Lower lobe of right lung (tissue), 2 donors: ENCODE data around the gene ATAD1. TPM values are rescaled to one million over a fixed set of nuclear protein-coding genes. Genes with fewer than 3 reads are reported as not detected.
"Not testable (repeated sequence)": the region's sequence is repeated elsewhere in the genome, so short reads cannot be mapped to it uniquely, and the experiment has no call there.

Experiments
- ATAC-seq, 2 donors: fragments of 200-7000 bp; cut with Tn5 transposase; one replicate each; pipeline ENCODE4 v1.9.1; 2020 to 2022; ENCODE audit warnings: mild to moderate bottlenecking in 2 of 2, moderate library complexity in 2 of 2
- DNase-seq: peaks from one replicate; pipeline ENCODE4 v3.0.0-alpha.2; 2020
- H3K27ac ChIP-seq: fragments of 200-600 bp; one replicate; pipeline ENCODE4 v1.8.0; 2022
- H3K27me3 ChIP-seq: fragments of 200-600 bp; one replicate; pipeline ENCODE4 v1.8.0; 2022; ENCODE audit warnings: low read depth
- H3K36me3 ChIP-seq: fragments of 200-600 bp; one replicate; pipeline ENCODE4 v1.8.0; 2022; ENCODE audit warnings: mild to moderate bottlenecking
- H3K4me1 ChIP-seq: fragments of 200-600 bp; one replicate; pipeline ENCODE4 v1.8.0; 2022
- H3K4me3 ChIP-seq: fragments of 200-600 bp; one replicate; pipeline ENCODE4 v1.8.0; 2022; ENCODE audit warnings: mild to moderate bottlenecking
- H3K9me3 ChIP-seq: fragments of 200-600 bp; one replicate; pipeline ENCODE4 v1.8.0; 2022
- intact Hi-C: fragments of 100-400 bp; cut with DNase I; formaldehyde crosslinking; loops from one replicate; pipeline ENCODE4 v1.11.0; 2022
- total RNA-seq: library from RNA; stranded (reverse); fragmentation: NEBNext Ultra II Directional; extraction: Animal tissue kit (Norgen Biotek cat#: 25700); gene quantifications from one replicate; pipeline ENCODE4 v1.2.1, GENCODE V29; 2021
- TF ChIP-seq, protein P1 (sequence below): fragments of 200-600 bp; IDR thresholded peaks from one replicate; pipeline ENCODE4 v1.8.0; 2022; ENCODE audit warnings: antibody characterized with exemption, mild to moderate bottlenecking
- donor health status: DM: no; HTN: yes; CAD: no; lungs with severe emphysema.

ATAD1 gene
- total RNA-seq, 1 donor from 2014 or later = 51.2 TPM

DNA sequence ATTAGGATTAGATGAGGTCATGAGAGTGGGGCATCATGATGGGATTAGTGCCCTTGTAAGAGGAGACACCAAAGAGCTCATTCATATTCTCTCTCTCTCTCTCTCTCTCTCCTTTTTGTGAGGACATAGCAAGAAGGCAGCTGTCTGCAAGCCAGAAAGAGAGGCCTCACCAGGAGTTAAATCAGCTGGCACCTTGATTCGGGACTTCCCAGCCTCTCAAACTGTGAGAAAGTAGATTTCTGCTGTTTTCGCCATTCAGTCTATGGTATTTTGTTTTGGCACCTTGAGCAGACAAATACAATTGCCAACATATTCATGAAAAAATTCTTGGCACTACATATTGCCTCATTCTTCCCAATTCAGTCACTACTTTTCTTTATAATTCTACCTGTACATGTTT, 20.6 kb upstream of the ATAD1 start:
- TF ChIP-seq, protein P1, sequence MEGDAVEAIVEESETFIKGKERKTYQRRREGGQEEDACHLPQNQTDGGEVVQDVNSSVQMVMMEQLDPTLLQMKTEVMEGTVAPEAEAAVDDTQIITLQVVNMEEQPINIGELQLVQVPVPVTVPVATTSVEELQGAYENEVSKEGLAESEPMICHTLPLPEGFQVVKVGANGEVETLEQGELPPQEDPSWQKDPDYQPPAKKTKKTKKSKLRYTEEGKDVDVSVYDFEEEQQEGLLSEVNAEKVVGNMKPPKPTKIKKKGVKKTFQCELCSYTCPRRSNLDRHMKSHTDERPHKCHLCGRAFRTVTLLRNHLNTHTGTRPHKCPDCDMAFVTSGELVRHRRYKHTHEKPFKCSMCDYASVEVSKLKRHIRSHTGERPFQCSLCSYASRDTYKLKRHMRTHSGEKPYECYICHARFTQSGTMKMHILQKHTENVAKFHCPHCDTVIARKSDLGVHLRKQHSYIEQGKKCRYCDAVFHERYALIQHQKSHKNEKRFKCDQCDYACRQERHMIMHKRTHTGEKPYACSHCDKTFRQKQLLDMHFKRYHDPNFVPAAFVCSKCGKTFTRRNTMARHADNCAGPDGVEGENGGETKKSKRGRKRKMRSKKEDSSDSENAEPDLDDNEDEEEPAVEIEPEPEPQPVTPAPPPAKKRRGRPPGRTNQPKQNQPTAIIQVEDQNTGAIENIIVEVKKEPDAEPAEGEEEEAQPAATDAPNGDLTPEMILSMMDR = no peak
- no peaks in the 10 kb centered on the region for H3K36me3 ChIP-seq
- intact Hi-C loops = no loop called here
- no peak overlapping the region for H3K27ac ChIP-seq
- H3K4me3 ChIP-seq = no peak overlapping the region
- ATAC-seq (no peak), DNase-seq (no peak)
- no peaks in the 10 kb centered on the region for H3K9me3 ChIP-seq
- no peaks in the 10 kb centered on the region for H3K27me3 ChIP-seq
- H3K4me1 ChIP-seq = peaks cover 8% of the 10 kb centered on the region

DNA sequence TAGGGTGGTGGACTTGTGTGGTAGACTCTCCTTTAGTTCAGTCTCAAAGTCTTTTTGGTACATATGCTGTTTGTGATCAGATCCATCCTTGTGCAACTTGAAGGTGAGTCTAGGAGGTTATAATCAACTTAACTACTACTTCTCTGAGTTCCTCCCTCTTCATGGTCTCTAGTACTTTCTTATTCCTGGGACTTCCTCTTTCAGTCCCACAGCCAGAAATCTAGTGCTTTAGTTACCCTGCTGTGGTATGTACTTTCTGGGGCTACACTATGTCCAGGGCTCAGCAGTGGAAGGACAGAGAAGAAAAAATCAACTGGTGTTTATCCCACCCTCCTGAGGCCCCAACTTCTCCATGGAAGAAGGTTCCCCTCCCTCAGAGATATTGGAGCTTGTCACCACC, 19.4 kb upstream of the ATAD1 start:
- intact Hi-C loops = no loop called here
- H3K27me3 ChIP-seq = no peaks in the 10 kb centered on the region
- DNase-seq (no peak), ATAC-seq (no peak)
- H3K4me1 ChIP-seq = peaks cover 3% of the 10 kb centered on the region
- no peaks in the 10 kb centered on the region for H3K9me3 ChIP-seq
- H3K4me3 ChIP-seq = no peak overlapping the region
- H3K36me3 ChIP-seq = no peaks in the 10 kb centered on the region
- TF ChIP-seq, protein P1 = no peak
- H3K27ac ChIP-seq = no peak overlapping the region

DNA sequence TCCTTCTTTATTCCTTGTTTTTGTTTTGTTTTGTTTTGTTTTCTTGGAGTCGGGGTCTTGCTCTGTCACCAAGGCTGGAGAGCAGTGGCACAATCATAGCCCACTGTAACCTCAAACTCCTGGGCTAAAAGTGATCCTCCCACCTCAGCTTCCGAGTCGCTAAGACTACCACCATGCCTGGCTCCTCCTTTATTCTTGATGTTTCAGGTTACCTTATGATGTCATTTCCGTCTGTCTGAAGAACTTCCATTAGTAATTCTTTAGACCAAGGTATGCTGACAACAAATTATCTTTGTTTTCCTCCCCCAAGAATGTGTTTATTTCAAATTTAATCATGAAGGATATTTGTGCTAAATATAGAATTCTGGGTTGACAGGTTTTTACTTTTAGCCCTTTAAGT, 18.1 kb upstream of the ATAD1 start:
- Histone ChIP-seq H3K4me3 (no peak overlapping the region), H3K9me3 (no peaks in the 10 kb centered on the region), H3K27me3 (no peaks in the 10 kb centered on the region), H3K27ac (no peak overlapping the region), H3K36me3 (no peaks in the 10 kb centered on the region), H3K4me1 (no peaks in the 10 kb centered on the region)
- no peak for DNase-seq
- TF ChIP-seq, protein P1 = no peak
- intact Hi-C loops = no loop called here
- no peak for ATAC-seq

DNA sequence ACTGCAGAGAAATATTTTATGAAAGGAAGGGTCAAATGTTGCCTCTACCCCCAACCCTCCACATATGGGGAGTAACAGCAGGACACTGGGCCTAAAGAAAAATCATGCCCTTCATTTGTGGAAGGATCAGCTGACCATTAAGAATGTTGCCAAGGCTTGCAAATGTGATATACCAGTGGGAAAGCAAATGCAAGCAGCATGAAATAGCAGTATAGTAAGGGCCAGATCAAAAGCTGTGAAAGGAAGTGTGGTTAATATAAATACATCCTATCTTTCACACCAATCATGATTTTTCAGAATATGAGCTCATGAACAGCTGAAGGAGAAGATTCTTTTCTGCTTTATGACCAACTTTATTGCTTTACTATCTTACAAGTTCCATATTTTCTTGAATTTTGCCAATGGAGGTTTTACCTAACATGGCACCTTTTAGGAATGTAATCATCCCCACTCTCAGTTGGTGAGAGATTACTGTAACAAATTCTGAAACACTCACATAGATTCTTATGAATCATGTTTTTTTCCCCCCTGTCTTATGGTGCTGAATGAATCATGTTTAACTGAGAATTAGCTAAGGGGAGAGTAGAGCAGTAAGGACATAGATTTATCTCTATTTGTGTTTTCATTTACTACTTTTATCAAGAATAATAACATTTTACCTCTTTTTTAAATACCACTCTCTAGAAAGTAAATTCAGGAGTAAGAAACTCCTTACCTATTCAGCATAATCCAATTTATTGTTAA, 12.1 kb upstream of the ATAD1 start:
- no peaks in the 10 kb centered on the region for H3K27me3 ChIP-seq
- no peak overlapping the region for H3K27ac ChIP-seq
- intact Hi-C loops = no loop called here
- TF ChIP-seq, protein P1 = no peak
- no peaks in the 10 kb centered on the region for H3K36me3 ChIP-seq
- ATAC-seq (no peak), DNase-seq (no peak)
- H3K4me1 ChIP-seq = no peaks in the 10 kb centered on the region
- H3K9me3 ChIP-seq = no peaks in the 10 kb centered on the region
- H3K4me3 ChIP-seq = no peak overlapping the region

DNA sequence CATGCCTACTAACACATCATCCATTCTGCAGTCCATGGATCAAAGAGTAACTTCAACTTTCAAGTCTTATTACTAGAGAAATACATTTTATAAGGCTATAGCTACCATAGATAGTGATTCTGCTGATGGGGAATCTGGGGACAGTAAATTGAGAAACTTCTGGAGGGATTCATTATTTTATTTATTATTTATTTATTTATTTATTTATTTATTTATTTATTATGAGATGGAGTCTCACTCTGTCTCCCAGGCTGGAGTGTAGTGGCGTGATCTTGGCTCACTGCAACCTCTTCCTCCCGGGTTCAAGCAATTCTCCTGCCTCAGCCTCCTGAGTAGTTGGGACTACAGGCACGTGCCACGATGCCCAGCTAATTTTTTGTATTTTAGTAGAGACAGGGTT, 11.0 kb upstream of the ATAD1 start:
- intact Hi-C loops = not testable (repeated sequence)

DNA sequence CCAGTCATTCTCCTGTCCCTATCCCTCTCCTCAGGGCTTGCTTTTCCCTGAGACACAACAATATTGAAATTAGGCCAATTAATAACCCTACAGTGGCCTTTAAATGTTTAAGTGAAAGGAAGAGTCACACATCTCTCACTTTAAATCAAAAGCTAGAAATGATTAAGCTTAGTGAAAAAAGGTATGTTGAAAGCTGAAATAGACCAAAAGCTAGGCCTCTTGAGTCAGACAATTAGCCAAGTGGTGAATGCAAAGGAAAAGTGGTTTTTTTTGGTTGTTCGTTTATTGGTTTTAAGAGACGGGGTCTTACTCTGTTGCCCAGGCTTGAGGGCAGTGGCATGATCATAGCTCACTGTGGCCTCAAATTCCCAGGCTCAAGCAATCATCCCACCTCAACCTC, 9.7 kb upstream of the ATAD1 start:
- DNase-seq = no peak
- Histone ChIP-seq H3K36me3 (no peaks in the 10 kb centered on the region), H3K27ac (no peak overlapping the region), H3K27me3 (no peaks in the 10 kb centered on the region), H3K4me1 (no peaks in the 10 kb centered on the region), H3K9me3 (no peaks in the 10 kb centered on the region), H3K4me3 (no peak overlapping the region)
- ATAC-seq = no peak
- intact Hi-C loops = no loop called here
- TF ChIP-seq, protein P1 = no peak

More for the DNA sequence above, 11.0 kb upstream of the ATAD1 start:
- H3K27ac ChIP-seq, H3K4me3 ChIP-seq, H3K27me3 ChIP-seq, H3K36me3 ChIP-seq, H3K4me1 ChIP-seq, DNase-seq, H3K9me3 ChIP-seq, ATAC-seq: not testable (repeated sequence)
